MCF 10A (cell line): Measurements from ENCODE around the gene GPR26. TPM values are rescaled to one million over a fixed set of nuclear protein-coding genes. Genes with fewer than 3 reads are reported as not detected.

Experiments
- BruUV-seq: library from RNA; stranded (reverse); fragments of 400-500 nt; replicated peaks from 2 replicates; lab custom pipeline; 2021; lab: Mats Ljungman, UMichigan
- CTCF ChIA-PET: fragments of 300-600 bp; sonication (Branson Sonifier 250); formaldehyde crosslinking; extraction: SDS; loops from one replicate; lab custom pipeline; 2021; ENCODE audit warnings: antibody characterized with exemption, inconsistent platforms; lab: Yijun Ruan, JAX
- POLR2A ChIA-PET: fragments of 300-600, 350-650 bp; sonication (Branson Sonifier 250); formaldehyde crosslinking; extraction: SDS; loops from one replicate; lab custom pipeline; 2020; ENCODE audit warnings: antibody characterized with exemption, inconsistent platforms; lab: Yijun Ruan, JAX
- DNase-seq: peaks from one replicate; pipeline ENCODE4 v3.0.0-alpha.2; 2018; ENCODE audit not compliant: unreplicated experiment
- H3K27ac Mint-ChIP-seq: one replicate; pipeline ENCODE4 v1.8.0; 2022; ENCODE audit warnings: mild to moderate bottlenecking, low read depth, mixed read lengths; ENCODE audit not compliant: unreplicated experiment
- H3K27me3 Mint-ChIP-seq: one replicate; pipeline ENCODE4 v1.8.0; 2022; ENCODE audit warnings: mixed read lengths; ENCODE audit not compliant: insufficient read depth, unreplicated experiment
- H3K36me3 Mint-ChIP-seq: one replicate; pipeline ENCODE4 v1.8.0; 2022; ENCODE audit warnings: mild to moderate bottlenecking, moderate library complexity, mixed read lengths; ENCODE audit not compliant: insufficient read depth, unreplicated experiment
- H3K4me1 Mint-ChIP-seq: one replicate; pipeline ENCODE4 v1.8.0; 2022; ENCODE audit warnings: mixed read lengths; ENCODE audit not compliant: insufficient read depth, unreplicated experiment
- H3K4me3 Mint-ChIP-seq: one replicate; pipeline ENCODE4 v1.8.0; 2022; ENCODE audit warnings: mild to moderate bottlenecking, moderate library complexity, mixed read lengths; ENCODE audit not compliant: unreplicated experiment
- H3K9me3 Mint-ChIP-seq: one replicate; pipeline ENCODE4 v1.8.0; 2022; ENCODE audit warnings: mixed read lengths; ENCODE audit not compliant: unreplicated experiment
- intact Hi-C: fragments of 100-400 bp; cut with micrococcal nuclease; formaldehyde crosslinking; loops from 2 replicates; pipeline ENCODE4 v1.14.1; 2022
- total RNA-seq: library from RNA; stranded (reverse); gene quantifications from 2 replicates; pipeline ENCODE4 v1.2.3, GENCODE V29; 2022
- TF ChIP-seq, protein P1 (sequence below): fragments of 200-600 bp; IDR thresholded peaks from one replicate; pipeline ENCODE4 v1.8.0; 2022; ENCODE audit warnings: antibody characterized with exemption, mild to moderate bottlenecking; ENCODE audit not compliant: unreplicated experiment

Gene GPR26
- total RNA-seq, 1 experiment from 2014 or later, result not detected

DNA sequence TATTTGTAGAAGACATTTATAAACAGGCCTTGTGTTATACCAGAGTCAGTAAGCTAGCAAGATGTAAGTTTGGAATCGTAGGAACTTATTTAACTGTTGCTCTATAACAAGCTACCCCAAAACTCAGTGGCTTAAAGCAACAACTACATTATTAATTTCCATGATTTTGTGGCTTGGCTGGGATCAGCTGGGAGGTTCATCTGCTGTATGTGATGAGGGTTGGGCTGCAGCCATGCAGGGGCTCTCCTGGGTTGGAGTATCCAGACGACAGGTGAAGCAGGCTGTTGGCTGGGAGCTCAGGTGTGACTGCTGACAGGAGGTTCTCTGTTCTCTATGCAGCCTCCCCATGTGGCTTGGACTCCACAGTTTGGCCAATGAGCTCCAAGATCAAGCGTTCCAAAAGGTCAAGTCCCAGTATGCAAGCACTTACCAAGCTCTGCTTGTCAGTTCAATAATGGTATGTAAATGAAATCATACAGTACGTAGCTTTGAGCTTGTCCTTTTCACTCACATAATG lies 52.4 kb downstream of the GPR26 start:
- H3K36me3 Mint-ChIP-seq, result no peaks in the 10 kb centered on the region
- TF ChIP-seq, protein P1, sequence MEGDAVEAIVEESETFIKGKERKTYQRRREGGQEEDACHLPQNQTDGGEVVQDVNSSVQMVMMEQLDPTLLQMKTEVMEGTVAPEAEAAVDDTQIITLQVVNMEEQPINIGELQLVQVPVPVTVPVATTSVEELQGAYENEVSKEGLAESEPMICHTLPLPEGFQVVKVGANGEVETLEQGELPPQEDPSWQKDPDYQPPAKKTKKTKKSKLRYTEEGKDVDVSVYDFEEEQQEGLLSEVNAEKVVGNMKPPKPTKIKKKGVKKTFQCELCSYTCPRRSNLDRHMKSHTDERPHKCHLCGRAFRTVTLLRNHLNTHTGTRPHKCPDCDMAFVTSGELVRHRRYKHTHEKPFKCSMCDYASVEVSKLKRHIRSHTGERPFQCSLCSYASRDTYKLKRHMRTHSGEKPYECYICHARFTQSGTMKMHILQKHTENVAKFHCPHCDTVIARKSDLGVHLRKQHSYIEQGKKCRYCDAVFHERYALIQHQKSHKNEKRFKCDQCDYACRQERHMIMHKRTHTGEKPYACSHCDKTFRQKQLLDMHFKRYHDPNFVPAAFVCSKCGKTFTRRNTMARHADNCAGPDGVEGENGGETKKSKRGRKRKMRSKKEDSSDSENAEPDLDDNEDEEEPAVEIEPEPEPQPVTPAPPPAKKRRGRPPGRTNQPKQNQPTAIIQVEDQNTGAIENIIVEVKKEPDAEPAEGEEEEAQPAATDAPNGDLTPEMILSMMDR, result no peak
- H3K4me1 Mint-ChIP-seq, result no peaks in the 10 kb centered on the region
- H3K27ac Mint-ChIP-seq, result no peak overlapping the region
- POLR2A ChIA-PET, result interaction anchor here (0.5 to 2.1 kb wide), 2 partner anchors 12 to 198 kb away, joined by 4 to 5 read pairs; no protein-coding TSS in a partner anchor
- BruUV-seq, result no TSS peak
- peaks cover 61% of the 10 kb centered on the region for H3K27me3 Mint-ChIP-seq
- CTCF ChIA-PET, result interaction anchor here (0.8 to 1.1 kb wide), 2 partner anchors 14 to 138 kb away, joined by 3 read pairs; no protein-coding TSS in a partner anchor
- no peaks in the 10 kb centered on the region for H3K9me3 Mint-ChIP-seq
- DNase-seq, result no peak
- H3K4me3 Mint-ChIP-seq, result no peak overlapping the region
- intact Hi-C loops, result no loop called here

- H3K4me3 Mint-ChIP-seq, result no peak overlapping the region
- intact Hi-C loops, result no loop called here
- peaks cover 59% of the 10 kb centered on the region for H3K27me3 Mint-ChIP-seq
- ChIA-PET CTCF (no interaction called here), POLR2A (interaction anchor here (0.9 to 1.3 kb wide), 2 partner anchors 40 to 713 kb away, joined by 3 read pairs; no protein-coding TSS in a partner anchor)
- TF ChIP-seq, protein P1, result no peak
- no TSS peak for BruUV-seq
- H3K4me1 Mint-ChIP-seq, result no peaks in the 10 kb centered on the region
- DNase-seq, result no peak
- no peak overlapping the region for H3K27ac Mint-ChIP-seq
- no peaks in the 10 kb centered on the region for H3K9me3 Mint-ChIP-seq
- no peaks in the 10 kb centered on the region for H3K36me3 Mint-ChIP-seq
These were observed 54.4 kb downstream of the GPR26 start for GRCh38 chr10:123720536-123720935.

DNA sequence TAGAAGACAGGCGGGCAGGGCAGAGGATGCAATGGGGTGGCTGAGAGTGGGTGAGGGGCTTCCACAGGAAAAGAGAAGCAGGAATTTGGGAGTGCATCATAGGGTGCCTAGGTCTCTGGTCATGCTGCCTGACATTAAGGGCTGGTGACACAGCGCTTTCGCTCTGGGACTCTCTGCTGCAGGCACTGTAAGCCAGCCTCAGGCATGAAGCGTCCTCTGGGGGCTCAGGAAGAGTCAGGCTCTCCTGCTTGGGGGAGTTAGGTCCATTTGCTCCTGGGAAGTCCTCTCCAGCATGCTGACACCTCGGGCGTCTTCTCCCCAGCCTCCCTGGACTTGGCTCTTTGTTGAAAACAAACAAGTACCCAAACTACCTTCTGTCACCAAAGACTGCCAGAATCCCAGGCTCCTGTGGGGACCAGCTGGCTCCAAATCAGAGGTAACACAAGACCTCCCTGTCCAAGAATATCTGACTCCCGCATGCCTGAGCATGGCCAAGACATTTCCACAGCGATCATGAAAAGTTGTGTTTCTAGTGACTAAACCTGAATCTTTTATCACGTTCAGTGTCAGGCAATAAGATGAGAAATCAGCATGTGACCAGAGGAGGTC lies 55.4 kb downstream of the GPR26 start:
- no peaks in the 10 kb centered on the region for H3K36me3 Mint-ChIP-seq
- ChIA-PET POLR2A (no interaction called here), CTCF (no interaction called here)
- intact Hi-C loops, result no loop called here
- TF ChIP-seq, protein P1, result no peak
- no peak for DNase-seq
- no peaks in the 10 kb centered on the region for H3K9me3 Mint-ChIP-seq
- no peak overlapping the region for H3K4me3 Mint-ChIP-seq
- no peak overlapping the region for H3K27ac Mint-ChIP-seq
- H3K27me3 Mint-ChIP-seq, result peaks cover 55% of the 10 kb centered on the region
- no peaks in the 10 kb centered on the region for H3K4me1 Mint-ChIP-seq
- no TSS peak for BruUV-seq

DNA sequence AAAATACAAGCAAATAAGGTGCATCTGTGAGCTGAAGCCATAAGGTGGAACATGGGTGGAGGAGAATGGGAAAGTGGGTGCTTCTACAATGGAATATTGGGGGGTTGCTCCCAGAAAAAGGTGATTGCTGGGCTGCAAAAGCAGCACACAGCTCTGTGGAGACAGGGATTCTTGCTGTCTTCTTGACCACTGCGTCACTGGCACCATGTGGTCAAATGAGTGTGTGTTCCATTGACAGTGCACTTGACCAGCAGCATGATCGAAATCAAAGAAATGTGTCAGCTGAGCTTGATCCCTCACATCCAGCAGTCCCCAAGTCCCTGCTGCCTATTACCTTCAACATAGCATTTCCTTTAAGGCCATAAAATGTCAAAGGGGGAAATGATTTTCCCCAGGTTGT lies 56.2 kb downstream of the GPR26 start:
- no peaks in the 10 kb centered on the region for H3K9me3 Mint-ChIP-seq
- H3K4me3 Mint-ChIP-seq, result no peak overlapping the region
- BruUV-seq, result no TSS peak
- intact Hi-C loops, result no loop called here
- peaks cover 63% of the 10 kb centered on the region for H3K27me3 Mint-ChIP-seq
- no peaks in the 10 kb centered on the region for H3K36me3 Mint-ChIP-seq
- no peak overlapping the region for H3K27ac Mint-ChIP-seq
- POLR2A ChIA-PET, result no interaction called here
- no peaks in the 10 kb centered on the region for H3K4me1 Mint-ChIP-seq
- no peak for DNase-seq
- TF ChIP-seq, protein P1, result no peak
- CTCF ChIA-PET, result no interaction called here
